H9 (cell line): ENCODE results near the gene BCL11B. TPM values are rescaled to one million over a fixed set of nuclear protein-coding genes. Genes with fewer than 3 reads are reported as not detected.

ENCODE experiments used
- DNase-seq: peaks from one replicate; pipeline ENCODE4 v3.0.0-alpha.2; 2017
- H2AFZ ChIP-seq: one replicate; pipeline ENCODE4 v1.6.1; 2013; ENCODE audit warnings: mild to moderate bottlenecking, low read length, control low read depth, moderate library complexity
- H2AK5ac ChIP-seq: 2 replicates; pipeline ENCODE4 v1.6.1; 2013; ENCODE audit warnings: low read length, control low read depth, mixed read lengths; ENCODE audit not compliant: insufficient read length
- H2BK120ac ChIP-seq: one replicate; pipeline ENCODE4 v1.6.1; 2013; ENCODE audit warnings: low read depth, mild to moderate bottlenecking, low read length, control low read depth, inconsistent platforms; ENCODE audit not compliant: poor library complexity, severe bottlenecking
- H2BK12ac ChIP-seq: 2 replicates; pipeline ENCODE4 v1.6.1; 2013; ENCODE audit warnings: low read length, control low read depth, mixed read lengths, low read depth; ENCODE audit not compliant: insufficient read length
- H2BK15ac ChIP-seq: 2 replicates; pipeline ENCODE4 v1.6.1; 2013; ENCODE audit warnings: low read depth, low read length, control low read depth
- H2BK20ac ChIP-seq: one replicate; pipeline ENCODE4 v1.6.1; 2013; ENCODE audit warnings: low read depth, mild to moderate bottlenecking, low read length, control low read depth, inconsistent platforms; ENCODE audit not compliant: poor library complexity, severe bottlenecking
- H2BK5ac ChIP-seq: 2 replicates; pipeline ENCODE4 v1.6.1; 2013; ENCODE audit warnings: low read length, control low read depth, mixed read lengths; ENCODE audit not compliant: insufficient read length
- H3K14ac ChIP-seq: 2 replicates; pipeline ENCODE4 v1.6.1; 2013; ENCODE audit warnings: low read length, control low read depth; ENCODE audit not compliant: insufficient read depth
- H3K18ac ChIP-seq: 2 replicates; pipeline ENCODE4 v1.6.1; 2013; ENCODE audit warnings: low read depth, mild to moderate bottlenecking, mixed read lengths, low read length, control low read depth; ENCODE audit not compliant: insufficient read length
- H3K23ac ChIP-seq: 2 replicates; pipeline ENCODE4 v1.6.1; 2013; ENCODE audit warnings: low read length, control low read depth, mixed read lengths, low read depth; ENCODE audit not compliant: insufficient read length
- H3K23me2 ChIP-seq: 2 replicates; pipeline ENCODE4 v1.6.1; 2013; ENCODE audit warnings: low read depth, mild to moderate bottlenecking, mixed read lengths, low read length, control low read depth; ENCODE audit not compliant: insufficient read length, poor library complexity, severe bottlenecking
- H3K27ac ChIP-seq: 2 replicates; pipeline ENCODE4 v1.5.1; 2013; ENCODE audit warnings: low read length, control low read depth, mixed read lengths, low read depth; ENCODE audit not compliant: insufficient read length
- H3K27me3 ChIP-seq: 2 replicates; pipeline ENCODE4 v1.6.1; 2013; ENCODE audit warnings: low read length, control low read depth, inconsistent platforms; ENCODE audit not compliant: insufficient read depth
- H3K4ac ChIP-seq: 2 replicates; pipeline ENCODE4 v1.6.1; 2013; ENCODE audit warnings: low read depth, mild to moderate bottlenecking, control low read depth, inconsistent platforms, low read length, moderate library complexity
- H3K4me1 ChIP-seq: 2 replicates; pipeline ENCODE4 v1.6.1; 2013; ENCODE audit warnings: low read length, control low read depth, inconsistent platforms; ENCODE audit not compliant: insufficient read depth
- H3K4me2 ChIP-seq: 2 replicates; pipeline ENCODE4 v1.6.1; 2013; ENCODE audit warnings: low read length, control low read depth, mixed read lengths; ENCODE audit not compliant: insufficient read length, insufficient read depth
- H3K56ac ChIP-seq: 2 replicates; pipeline ENCODE4 v1.6.1; 2013; ENCODE audit warnings: low read depth, mild to moderate bottlenecking, mixed read lengths, low read length, control low read depth; ENCODE audit not compliant: insufficient read length
- H3K79me1 ChIP-seq: 2 replicates; pipeline ENCODE4 v1.6.1; 2013; ENCODE audit warnings: low read depth, mild to moderate bottlenecking, moderate library complexity, low read length, control low read depth, inconsistent platforms; ENCODE audit not compliant: insufficient read depth, poor library complexity, severe bottlenecking
- H3K79me2 ChIP-seq: 2 replicates; pipeline ENCODE4 v1.6.1; 2013; ENCODE audit warnings: low read length, control low read depth, inconsistent platforms; ENCODE audit not compliant: insufficient read depth
- H3K9ac ChIP-seq: 2 replicates; pipeline ENCODE4 v1.6.1; 2013; ENCODE audit warnings: low read length, control low read depth, mixed read lengths; ENCODE audit not compliant: insufficient read length; ENCODE audit errors: extremely low read depth
- H3K9me3 ChIP-seq: one replicate; pipeline ENCODE4 v1.6.1; 2013; ENCODE audit warnings: low read depth, low read length, inconsistent platforms; ENCODE audit not compliant: control insufficient read depth
- H3T11ph ChIP-seq: one replicate; pipeline ENCODE4 v1.6.1; 2013; ENCODE audit warnings: mild to moderate bottlenecking, low read length, control low read depth, inconsistent platforms
- H4K20me1 ChIP-seq: one replicate; pipeline ENCODE4 v1.6.1; 2013; ENCODE audit not compliant: control insufficient read depth, insufficient read length, insufficient read depth
- H4K5ac ChIP-seq: 2 replicates; pipeline ENCODE4 v1.6.1; 2013; ENCODE audit warnings: low read depth, mild to moderate bottlenecking, mixed read lengths, low read length, control low read depth; ENCODE audit not compliant: insufficient read length
- H4K8ac ChIP-seq: replicated peaks from 2 replicates; pipeline ENCODE4 v1.6.1; 2013; ENCODE audit warnings: low read length, control low read depth, mixed read lengths, low read depth; ENCODE audit not compliant: insufficient read length
- H4K91ac ChIP-seq: 2 replicates; pipeline ENCODE4 v1.6.1; 2013; ENCODE audit warnings: low read depth, mild to moderate bottlenecking, moderate library complexity, mixed read lengths, low read length, control low read depth; ENCODE audit not compliant: insufficient read length
- H3K27ac Mint-ChIP-seq, 3 experiments: 2 replicates in 2 of 3; 3 replicates in 1 of 3; pipeline ENCODE4 v1.8.0; 2020 to 2021; ENCODE audit warnings: mixed read lengths in 3 of 3, mild to moderate bottlenecking in 1 of 3, moderate library complexity in 1 of 3
- H3K27me3 Mint-ChIP-seq: 2 replicates; pipeline ENCODE4 v1.8.0; 2021; ENCODE audit warnings: low read depth, mild to moderate bottlenecking, moderate library complexity, mixed read lengths
- H3K36me3 Mint-ChIP-seq, 3 experiments: 2 replicates in 2 of 3; 3 replicates in 1 of 3; pipeline ENCODE4 v1.8.0; 2020 to 2021; ENCODE audit warnings: low read depth in 3 of 3, mixed read lengths in 3 of 3; ENCODE audit not compliant: insufficient read depth in 1 of 3
- H3K4me1 Mint-ChIP-seq, 2 experiments: 2 replicates each; pipeline ENCODE4 v1.8.0; 2020; ENCODE audit warnings: mixed read lengths in 2 of 2
- H3K4me3 Mint-ChIP-seq, 2 experiments: 2 replicates in 1 of 2; 3 replicates in 1 of 2; pipeline ENCODE4 v1.8.0; 2020 to 2021; ENCODE audit warnings: mild to moderate bottlenecking in 2 of 2, mixed read lengths in 2 of 2, moderate library complexity in 1 of 2
- H3K9me3 Mint-ChIP-seq, 2 experiments: 2 replicates in 1 of 2; 3 replicates in 1 of 2; pipeline ENCODE4 v1.8.0; 2020; ENCODE audit warnings: mild to moderate bottlenecking in 2 of 2, mixed read lengths in 2 of 2, moderate library complexity in 1 of 2
- WGBS: extraction: QIAGEN DNeasy Blood & Tissue Kit; methylation state at CpG from one replicate; pipeline ENCODE4 v1.1.7; 2013; ENCODE audit warnings: missing lambda C conversion rate, low lambda C conversion rate, mixed read lengths; ENCODE audit not compliant: insufficient read length; ENCODE audit errors: extremely low coverage; 5-methylcytosine and 5-hydroxymethylcytosine counted together
- total RNA-seq: library from RNA; stranded (reverse); gene quantifications from 2 replicates; pipeline ENCODE4 v1.2.1, GENCODE V29; 2021
- TF ChIP-seq, protein P1 (sequence below): fragments of 200-600 bp; sonication (generic); conservative IDR thresholded peaks from 3 replicates; pipeline ENCODE4 v1.8.0; 2021; ENCODE audit warnings: antibody characterized with exemption, mild to moderate bottlenecking

BCL11B gene
- total RNA-seq, 1 experiment from 2014 or later: 4.9 TPM

DNA sequence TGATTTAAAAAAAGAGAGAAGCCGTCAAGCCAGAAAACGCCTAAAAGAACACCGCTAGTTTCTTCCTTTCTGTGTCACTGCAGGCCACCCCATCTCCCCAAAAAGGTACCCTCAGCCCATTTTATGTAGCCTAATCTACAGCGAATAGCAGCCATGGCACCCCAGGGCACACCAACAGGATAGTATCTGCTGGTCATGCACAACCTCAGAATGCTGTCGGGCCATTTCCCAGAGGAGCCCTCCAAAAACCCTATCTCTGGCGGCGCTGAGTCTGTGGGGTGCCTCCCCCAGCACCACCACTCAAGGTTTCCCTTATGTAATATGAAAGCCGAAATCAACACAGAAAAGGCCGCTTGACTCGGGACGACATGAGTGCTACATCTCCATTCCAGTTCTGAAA, 98.9 kb downstream of the BCL11B start:
- TF ChIP-seq, protein P1, sequence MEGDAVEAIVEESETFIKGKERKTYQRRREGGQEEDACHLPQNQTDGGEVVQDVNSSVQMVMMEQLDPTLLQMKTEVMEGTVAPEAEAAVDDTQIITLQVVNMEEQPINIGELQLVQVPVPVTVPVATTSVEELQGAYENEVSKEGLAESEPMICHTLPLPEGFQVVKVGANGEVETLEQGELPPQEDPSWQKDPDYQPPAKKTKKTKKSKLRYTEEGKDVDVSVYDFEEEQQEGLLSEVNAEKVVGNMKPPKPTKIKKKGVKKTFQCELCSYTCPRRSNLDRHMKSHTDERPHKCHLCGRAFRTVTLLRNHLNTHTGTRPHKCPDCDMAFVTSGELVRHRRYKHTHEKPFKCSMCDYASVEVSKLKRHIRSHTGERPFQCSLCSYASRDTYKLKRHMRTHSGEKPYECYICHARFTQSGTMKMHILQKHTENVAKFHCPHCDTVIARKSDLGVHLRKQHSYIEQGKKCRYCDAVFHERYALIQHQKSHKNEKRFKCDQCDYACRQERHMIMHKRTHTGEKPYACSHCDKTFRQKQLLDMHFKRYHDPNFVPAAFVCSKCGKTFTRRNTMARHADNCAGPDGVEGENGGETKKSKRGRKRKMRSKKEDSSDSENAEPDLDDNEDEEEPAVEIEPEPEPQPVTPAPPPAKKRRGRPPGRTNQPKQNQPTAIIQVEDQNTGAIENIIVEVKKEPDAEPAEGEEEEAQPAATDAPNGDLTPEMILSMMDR: no peak
- Histone ChIP-seq H4K8ac (no peak overlapping the region), H3K23ac (no peak overlapping the region), H3K27ac (no peak overlapping the region), H2BK120ac (no peak overlapping the region), H3K9me3 (no peaks in the 10 kb centered on the region), H3K79me2 (no peaks in the 10 kb centered on the region), H3K9ac (no peak overlapping the region), H3K18ac (no peak overlapping the region), H2BK20ac (no peak overlapping the region), H3K4me1 (no peaks in the 10 kb centered on the region), H4K20me1 (no peaks in the 10 kb centered on the region), H2AFZ (no peak overlapping the region), H4K91ac (no peak overlapping the region), H4K5ac (no peak overlapping the region), H3K4ac (no peak overlapping the region), H3K23me2 (no peaks in the 10 kb centered on the region), H3K14ac (no peak overlapping the region), H2AK5ac (no peak overlapping the region), H3K4me2 (no peak overlapping the region), H2BK15ac (no peak overlapping the region), H3K27me3 (no peaks in the 10 kb centered on the region), H3T11ph (no peak overlapping the region), H2BK5ac (no peak overlapping the region), H3K79me1 (no peaks in the 10 kb centered on the region), H2BK12ac (no peak overlapping the region), H3K56ac (no peak overlapping the region)
- Mint-ChIP-seq H3K4me3 (no peak overlapping the region), H3K36me3 (peaks cover 0 to 7% (median 4%) of the 10 kb centered on the region in 3 experiments; a peak in 3 of 7 replicates), H3K27me3 (no peaks in the 10 kb centered on the region), H3K27ac (peak overlapping the region in 1 of 3 experiments; percentile 18; a peak in 1 of 7 replicates), H3K4me1 (peaks cover 9 to 20% of the 10 kb centered on the region in 2 experiments), H3K9me3 (no peaks in the 10 kb centered on the region)
- peak; percentile 10 for DNase-seq
- no CpG with 5 or more reads among the region's 11 CpGs for WGBS
